Islet of Langerhans (tissue), 1 donor: ENCODE results near the gene MGAT3.
"Not testable (repeated sequence)": the region's sequence is repeated elsewhere in the genome, so short reads cannot be mapped to it uniquely, and the experiment has no call there.

Source experiments
- FAIRE-seq: peaks from one replicate; lab custom pipeline; 2011; peaks lifted over from hg19 to GRCh38; lab: Jason Lieb, UNC

Gene MGAT3

GRCh38 chr22:39515266-39516050, 58.6 kb downstream of the MGAT3 start:
- FAIRE-seq, result no peak

- FAIRE-seq, result no peak
Measured at GRCh38 chr22:39517470-39517869, 60.7 kb downstream of the MGAT3 start.

GRCh38 chr22:39518144-39518786, 61.5 kb downstream of the MGAT3 start:
- FAIRE-seq, result no peak

- no peak for FAIRE-seq
Measured at GRCh38 chr22:39518996-39519680, 62.3 kb downstream of the MGAT3 start.

- no peak for FAIRE-seq
Measured at GRCh38 chr22:39519681-39520225, 62.9 kb downstream of the MGAT3 start.

- peak; percentile 13 for FAIRE-seq
Measured at GRCh38 chr22:39520226-39521105, 63.7 kb downstream of the MGAT3 start, which contains the start of gene ATF4. TSS of gene ATF4 (plus strand) at chr22:39520562. CDS start at chr22:39521446, 884 bp downstream.

GRCh38 chr22:39521106-39521885, 64.5 kb downstream of the MGAT3 start:
- not testable (repeated sequence) for FAIRE-seq

- not testable (repeated sequence) for FAIRE-seq
Measured at GRCh38 chr22:39522091-39522490, 65.3 kb downstream of the MGAT3 start.

GRCh38 chr22:39522567-39523300, 65.9 kb downstream of the MGAT3 start:
- FAIRE-seq, result no peak

- no peak for FAIRE-seq
Measured at GRCh38 chr22:39524089-39524752, 67.4 kb downstream of the MGAT3 start.

- FAIRE-seq, result no peak
Measured at GRCh38 chr22:39524753-39525657, 68.2 kb downstream of the MGAT3 start.

GRCh38 chr22:39525658-39525975, 68.8 kb downstream of the MGAT3 start:
- FAIRE-seq, result no peak

- FAIRE-seq, result no peak
Measured at GRCh38 chr22:39526736-39527171, 69.9 kb downstream of the MGAT3 start.

- no peak for FAIRE-seq
Measured at GRCh38 chr22:39527481-39527961, 70.7 kb downstream of the MGAT3 start.

GRCh38 chr22:39528080-39528661, 71.4 kb downstream of the MGAT3 start:
- FAIRE-seq, result no peak

GRCh38 chr22:39528681-39529486, 72.1 kb downstream of the MGAT3 start:
- no peak for FAIRE-seq

- FAIRE-seq, result no peak
Measured at GRCh38 chr22:39529487-39529851, 72.7 kb downstream of the MGAT3 start.
